SK-N-SH treated with all-trans-retinoic acid at 6 μM for 48 hours (cell line): ENCODE results near the gene EXO1.

Experiments
- GLIS3 ChIP-seq: fragments of 250-450 bp; sonication (Bioruptor Pico); IDR thresholded peaks from 2 replicates; pipeline ENCODE4 v1.5.0; 2020; ENCODE audit warnings: mild to moderate bottlenecking, moderate library complexity
- RARB ChIP-seq: fragments of 250-450 bp; sonication (Bioruptor Pico); IDR thresholded peaks from 2 replicates; pipeline ENCODE4 v1.8.0; 2021; ENCODE audit warnings: mild to moderate bottlenecking, moderate library complexity
- SNAI2 ChIP-seq: fragments of 250-450 bp; sonication (Bioruptor Pico); IDR thresholded peaks from 2 replicates; pipeline ENCODE4 v1.5.0; 2020; ENCODE audit warnings: mild to moderate bottlenecking, moderate library complexity
- ZNF565 ChIP-seq: fragments of 450-650 bp; formaldehyde crosslinking; conservative IDR thresholded peaks from 2 replicates; pipeline ENCODE4 v1.5.0; 2020; ENCODE audit warnings: low read depth, mild to moderate bottlenecking, moderate library complexity

DNA sequence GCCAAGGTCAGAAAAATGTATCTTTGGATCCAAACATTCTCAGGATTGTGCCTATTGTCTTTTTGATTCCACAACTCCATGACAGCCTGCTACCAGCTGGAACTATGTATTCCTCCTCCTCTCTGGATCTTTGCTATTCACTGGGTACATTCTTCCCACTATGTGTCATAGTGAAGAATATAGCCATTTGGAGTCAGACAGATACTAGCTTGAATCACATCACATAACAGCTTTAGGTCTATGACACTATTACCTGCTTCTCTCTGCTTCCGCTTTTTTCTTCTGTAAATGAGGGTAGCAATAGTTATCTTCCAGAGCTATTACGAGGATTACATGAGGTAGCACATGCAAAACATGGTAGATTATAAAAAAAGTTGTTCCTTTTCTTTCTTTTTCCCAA lies 5.4 kb upstream of the EXO1 start:
- TF ChIP-seq RARB (no peak), GLIS3 (CRISPR knock-in tag) (no peak), SNAI2 (no peak), ZNF565 (no peak)
